GM12865 (cell line): Measurements from ENCODE around the gene MFSD2A.

Experiments used
- DNase-seq: peaks from one replicate; pipeline ENCODE4 v3.0.0; 2010; ENCODE audit warnings: low read depth
- H3K4me3 ChIP-seq: 2 replicates; pipeline ENCODE4 v1.5.1; 2011; ENCODE audit warnings: mild to moderate bottlenecking, low read depth, low read length, control low read depth
- TF ChIP-seq, protein P1 (sequence below): IDR thresholded peaks from 2 replicates; pipeline ENCODE4 v1.5.1; 2011; ENCODE audit warnings: low read length, control low read depth, low read depth, inconsistent platforms; ENCODE audit not compliant: insufficient read depth; ENCODE audit errors: missing control alignments

MFSD2A gene

DNA sequence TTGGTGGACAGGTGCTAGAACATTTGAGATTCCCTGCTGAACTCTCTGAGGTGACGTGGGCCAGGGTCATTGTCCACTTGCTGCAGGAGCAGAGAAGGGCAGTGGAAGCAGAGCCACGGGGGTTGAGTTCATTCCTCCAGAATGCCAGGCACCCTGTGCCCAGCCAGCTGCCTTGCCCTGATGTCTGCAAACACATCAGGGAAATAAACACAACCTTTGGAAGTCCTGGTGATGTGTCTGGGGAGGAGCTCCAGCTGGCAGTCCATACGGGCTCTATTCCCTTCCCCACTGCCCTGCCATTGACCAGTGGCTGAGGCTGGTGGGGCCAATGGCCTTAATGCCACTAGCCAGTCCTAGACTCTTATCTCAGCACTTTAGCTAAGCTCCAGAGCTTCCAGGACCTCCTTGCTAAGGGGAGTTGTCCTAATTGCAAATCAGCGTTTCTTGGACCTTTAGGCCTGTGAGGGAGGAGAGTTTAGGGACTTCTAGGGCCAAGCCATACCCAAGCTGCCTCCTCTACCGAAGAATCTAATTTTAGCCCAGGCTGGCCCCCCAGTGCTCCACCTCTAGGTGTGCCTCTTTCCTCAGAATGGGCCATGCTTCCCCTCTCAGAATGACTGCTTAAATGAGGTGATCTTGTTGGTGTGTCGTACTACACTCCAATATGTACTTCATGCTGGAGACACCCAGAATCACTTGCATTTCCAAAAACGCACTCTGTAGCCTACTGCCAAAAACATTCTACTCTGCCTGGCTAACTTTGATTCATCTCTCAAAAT is 25.9 kb upstream of the MFSD2A start:
- TF ChIP-seq, protein P1, sequence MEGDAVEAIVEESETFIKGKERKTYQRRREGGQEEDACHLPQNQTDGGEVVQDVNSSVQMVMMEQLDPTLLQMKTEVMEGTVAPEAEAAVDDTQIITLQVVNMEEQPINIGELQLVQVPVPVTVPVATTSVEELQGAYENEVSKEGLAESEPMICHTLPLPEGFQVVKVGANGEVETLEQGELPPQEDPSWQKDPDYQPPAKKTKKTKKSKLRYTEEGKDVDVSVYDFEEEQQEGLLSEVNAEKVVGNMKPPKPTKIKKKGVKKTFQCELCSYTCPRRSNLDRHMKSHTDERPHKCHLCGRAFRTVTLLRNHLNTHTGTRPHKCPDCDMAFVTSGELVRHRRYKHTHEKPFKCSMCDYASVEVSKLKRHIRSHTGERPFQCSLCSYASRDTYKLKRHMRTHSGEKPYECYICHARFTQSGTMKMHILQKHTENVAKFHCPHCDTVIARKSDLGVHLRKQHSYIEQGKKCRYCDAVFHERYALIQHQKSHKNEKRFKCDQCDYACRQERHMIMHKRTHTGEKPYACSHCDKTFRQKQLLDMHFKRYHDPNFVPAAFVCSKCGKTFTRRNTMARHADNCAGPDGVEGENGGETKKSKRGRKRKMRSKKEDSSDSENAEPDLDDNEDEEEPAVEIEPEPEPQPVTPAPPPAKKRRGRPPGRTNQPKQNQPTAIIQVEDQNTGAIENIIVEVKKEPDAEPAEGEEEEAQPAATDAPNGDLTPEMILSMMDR: no peak
- no peak for DNase-seq
- no peak overlapping the region for H3K4me3 ChIP-seq

DNA sequence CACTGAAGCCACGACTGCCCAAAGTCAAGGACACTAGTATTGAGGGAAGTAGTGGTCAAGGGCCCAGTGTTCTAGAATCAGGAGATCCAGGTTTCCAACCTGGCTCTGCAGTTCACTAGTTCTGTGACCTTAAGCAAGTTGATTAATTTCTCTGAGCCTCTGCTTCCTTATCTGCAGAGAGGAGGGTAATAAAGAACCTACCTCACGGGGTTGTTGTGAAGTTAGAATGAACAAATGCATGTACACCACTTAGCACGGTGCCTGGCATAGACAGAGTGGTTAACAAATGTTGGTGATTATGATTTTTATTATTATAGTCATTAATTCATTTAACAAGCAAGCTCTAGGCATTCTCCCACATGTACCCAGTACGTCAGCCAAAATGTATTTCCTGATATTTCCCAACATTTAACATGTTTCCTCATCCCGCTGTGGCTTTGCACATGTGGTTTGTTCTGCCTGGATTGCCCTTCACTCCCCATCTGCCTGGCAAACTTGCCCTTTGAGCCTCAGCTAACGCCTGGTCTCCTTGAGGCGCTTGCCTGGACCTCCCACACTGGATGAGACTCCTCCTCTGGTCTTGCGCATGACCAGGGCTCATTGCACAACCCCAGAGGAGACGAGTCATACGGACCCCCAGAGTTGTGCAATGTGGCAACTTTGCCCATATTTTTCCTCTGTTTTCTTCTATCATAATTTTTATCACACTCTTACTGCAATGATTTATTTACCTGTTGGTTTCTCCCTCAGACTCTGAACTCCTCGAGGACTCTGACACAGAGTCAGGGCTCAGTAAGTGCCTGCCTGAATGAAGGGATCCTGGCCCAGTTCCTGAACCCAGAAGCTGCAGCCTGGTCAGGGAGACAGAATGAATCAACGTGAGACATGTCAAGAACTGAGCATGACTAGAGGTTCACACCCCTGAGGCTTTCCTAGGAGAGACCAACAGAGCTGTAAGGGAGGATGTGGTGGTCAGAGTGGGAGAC is 20.7 kb upstream of the MFSD2A start:
- no peak overlapping the region for H3K4me3 ChIP-seq
- TF ChIP-seq, protein P1: no peak
- no peak for DNase-seq

DNA sequence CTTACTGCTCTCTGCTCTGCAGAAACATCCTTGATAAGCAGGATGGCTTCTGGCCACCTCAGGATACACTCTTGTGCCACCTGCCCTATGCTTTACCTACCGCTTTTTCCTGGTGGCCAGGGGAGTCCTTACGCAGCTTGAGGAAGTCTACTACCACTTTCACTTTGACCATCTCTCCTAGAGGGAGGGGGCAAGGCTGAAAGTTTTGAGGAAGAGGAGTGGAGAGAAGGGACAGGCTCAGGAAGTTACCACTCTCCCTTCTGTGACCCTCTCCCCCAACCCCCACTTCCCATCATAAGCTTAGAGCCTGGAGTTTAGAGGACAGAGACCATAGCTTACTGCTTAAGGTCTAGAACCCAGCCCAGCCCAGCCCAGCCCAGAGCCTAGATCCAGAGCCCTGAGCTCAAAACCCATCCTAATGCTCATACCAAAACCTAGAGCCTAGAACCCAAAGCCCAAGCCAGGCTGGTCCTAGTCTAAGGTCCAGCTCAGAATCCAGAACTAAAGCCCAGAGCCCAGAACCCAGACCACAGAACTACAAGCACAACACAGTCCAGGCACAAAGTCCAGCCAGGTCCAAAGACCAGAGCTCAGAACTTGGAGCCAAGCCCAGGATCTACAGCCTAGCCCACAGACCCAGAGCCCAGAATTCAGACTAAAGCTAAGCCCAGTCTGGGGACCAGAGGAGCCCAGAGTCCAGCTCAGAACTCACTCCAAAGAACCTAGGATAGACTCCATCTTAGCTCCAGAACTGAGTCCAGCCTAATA is 18.0 kb upstream of the MFSD2A start:
- DNase-seq: no peak
- H3K4me3 ChIP-seq: no peak overlapping the region
- TF ChIP-seq, protein P1: no peak

DNA sequence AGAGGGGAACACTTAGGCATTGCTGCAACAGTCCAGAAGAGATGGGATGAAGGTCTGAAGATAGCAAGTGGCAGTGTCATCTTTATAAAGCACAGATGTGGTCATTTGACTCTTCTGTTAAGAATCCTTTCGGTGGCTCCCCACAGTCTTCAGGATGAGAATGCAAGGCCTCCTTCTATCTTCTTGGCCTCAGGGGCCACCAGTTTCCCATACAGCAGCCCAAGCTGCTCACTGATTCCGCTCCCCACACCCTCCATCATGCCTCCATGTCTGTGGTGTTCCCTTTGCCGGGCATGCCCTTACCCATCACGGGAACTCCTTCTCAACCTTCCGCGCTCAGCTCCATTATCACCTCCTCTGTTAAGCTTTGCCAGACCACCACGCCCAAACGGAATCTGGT is 16.1 kb upstream of the MFSD2A start:
- no peak for DNase-seq
- H3K4me3 ChIP-seq: no peak overlapping the region
- TF ChIP-seq, protein P1: no peak

DNA sequence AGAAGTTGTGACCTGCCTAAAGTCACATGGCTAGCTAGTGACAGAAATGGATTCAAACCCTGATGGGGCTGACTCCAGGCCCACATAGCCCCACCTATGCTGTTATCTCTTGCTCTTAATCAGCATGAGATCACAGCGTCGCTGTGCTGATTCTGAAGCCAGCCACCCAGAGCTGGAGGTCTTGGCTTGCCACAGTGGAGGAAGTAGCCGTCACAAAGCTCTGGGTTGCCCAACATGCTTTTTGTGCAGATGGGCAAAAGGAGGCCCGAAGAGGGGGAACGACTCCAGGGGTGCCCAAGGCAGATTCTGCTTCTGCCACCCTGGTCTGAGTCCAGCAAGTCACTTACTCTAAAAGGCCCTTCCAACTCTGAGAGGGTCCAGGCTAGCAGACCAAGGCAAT is 14.7 kb upstream of the MFSD2A start:
- H3K4me3 ChIP-seq: no peak overlapping the region
- TF ChIP-seq, protein P1: no peak
- no peak for DNase-seq

DNA sequence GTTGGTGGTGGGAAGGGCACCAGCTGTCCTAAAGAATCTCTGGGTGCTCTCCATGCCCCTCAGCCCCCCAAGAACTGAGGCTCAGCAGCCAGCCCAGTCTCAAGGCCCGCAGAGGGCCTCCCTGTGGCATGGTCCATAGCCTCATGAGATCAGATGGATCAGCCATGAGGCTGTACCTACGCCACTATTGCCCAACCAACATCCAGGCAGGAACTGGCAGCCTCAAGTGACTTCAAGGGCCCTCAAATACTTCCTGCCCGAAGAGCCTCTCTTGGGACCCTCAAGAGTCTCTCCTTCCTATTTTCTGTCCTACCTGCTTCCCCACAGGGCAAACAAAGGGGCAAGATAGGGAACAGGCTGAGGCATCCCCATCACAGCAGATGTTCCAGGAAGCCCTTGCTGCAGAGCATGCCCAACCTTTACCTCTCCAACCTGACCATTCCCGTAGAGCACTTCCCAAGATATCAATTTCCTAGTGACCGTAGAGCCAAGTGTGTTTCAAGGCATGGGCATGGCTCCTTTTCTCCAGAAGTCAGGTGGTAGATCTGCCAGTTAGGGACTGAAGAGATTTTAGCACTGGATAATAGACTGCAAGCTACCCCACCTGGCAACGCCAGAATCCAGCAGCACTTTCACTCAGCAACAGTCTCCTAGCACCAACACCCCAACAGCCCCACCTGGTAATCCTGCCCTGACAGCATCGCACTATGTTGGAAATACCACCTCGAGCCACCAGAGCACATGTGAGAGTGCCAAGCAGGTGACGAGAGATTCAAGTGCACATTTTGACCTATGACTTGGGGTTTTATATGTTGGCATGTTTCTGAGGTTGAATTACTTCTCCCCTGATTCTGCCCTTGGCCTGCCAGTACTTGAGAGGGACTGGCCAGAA is 13.7 kb upstream of the MFSD2A start:
- TF ChIP-seq, protein P1: no peak
- H3K4me3 ChIP-seq: no peak overlapping the region
- no peak for DNase-seq
